Spleen (tissue), 11 donors: ENCODE measurements around the gene PDRG1. TPM values are rescaled to one million over a fixed set of nuclear protein-coding genes. Genes with fewer than 3 reads are reported as not detected.

Experiments used
- DNase-seq: peaks from one replicate; pipeline ENCODE4 v3.0.0-alpha.2; 2020
- H3K27ac ChIP-seq, 8 donors: fragments of 200-600 bp; sonication (generic) in 7 of 8; 1 replicate in 4 of 8; 2 replicates in 4 of 8; pipeline versions ENCODE4 v1.5.0 to v1.8.0; 2016 to 2021; ENCODE audit warnings: inconsistent platforms in 4 of 8, mild to moderate bottlenecking in 4 of 8, moderate library complexity in 1 of 8
- H3K27me3 ChIP-seq, 7 donors: fragments of 200-600 bp; sonication (generic) in 6 of 7; replicated peaks in 1 of 7; 1 replicate in 4 of 7; 2 replicates in 3 of 7; pipeline versions ENCODE4 v1.5.0 to v1.8.0; 2016 to 2021; ENCODE audit warnings: inconsistent platforms in 3 of 7, mild to moderate bottlenecking in 1 of 7
- H3K36me3 ChIP-seq, 6 donors: fragments of 200-600 bp; sonication (generic) in 5 of 6; 1 replicate in 4 of 6; 2 replicates in 2 of 6; pipeline versions ENCODE4 v1.5.0 to v1.8.0; 2016 to 2021; ENCODE audit warnings: inconsistent platforms in 2 of 6
- H3K4me1 ChIP-seq, 6 donors: fragments of 200-600 bp; sonication (generic) in 5 of 6; 1 replicate in 3 of 6; 2 replicates in 3 of 6; pipeline versions ENCODE4 v1.5.0 to v1.8.0; 2016 to 2021; ENCODE audit warnings: inconsistent platforms in 3 of 6
- H3K4me3 ChIP-seq, 8 donors: fragments of 200-600 bp; sonication (generic) in 7 of 8; 1 replicate in 4 of 8; 2 replicates in 4 of 8; pipeline versions ENCODE4 v1.5.0 to v1.8.0; 2016 to 2021; ENCODE audit warnings: inconsistent platforms in 4 of 8, mild to moderate bottlenecking in 4 of 8, moderate library complexity in 2 of 8
- H3K9me3 ChIP-seq, 8 donors: fragments of 200-600 bp; sonication (generic) in 7 of 8; 1 replicate in 4 of 8; 2 replicates in 4 of 8; pipeline versions ENCODE4 v1.5.0 to v1.8.0; 2016 to 2021; ENCODE audit warnings: inconsistent platforms in 4 of 8
- CTCF ChIP-seq, 11 experiments: fragments of 200-600 bp in 7 of 11; fragments of 450-650 bp in 4 of 11; sonication (generic) in 4 of 11; IDR thresholded peaks in 8 of 11; conservative IDR thresholded peaks in 3 of 11; 1 replicate in 7 of 11; 2 replicates in 4 of 11; pipeline versions ENCODE4 v1.4.0 to v1.8.0; 2016 to 2021; ENCODE audit warnings: antibody characterized with exemption in 11 of 11, inconsistent platforms in 4 of 11, mild to moderate bottlenecking in 1 of 11
- POLR2A ChIP-seq, 3 donors: fragments of 450-650 bp; IDR thresholded peaks; one replicate each; pipeline ENCODE4 v1.5.1; 2017; ENCODE audit warnings: antibody characterized with exemption in 3 of 3, mild to moderate bottlenecking in 1 of 3
- POLR2AphosphoS5 ChIP-seq, 3 donors: sonication (generic); formaldehyde crosslinking; IDR thresholded peaks; one replicate each; pipeline ENCODE4 v1.5.1; 2017; ENCODE audit warnings: antibody characterized with exemption in 3 of 3
- WGBS, 5 donors: extraction: QIAGEN DNeasy Blood & Tissue Kit in 3 of 5; methylation state at CpG; one replicate each; pipeline versions ENCODE4 v1.1.5 to v1.1.7; 2013 to 2018; 5-methylcytosine and 5-hydroxymethylcytosine counted together
- intact Hi-C: fragments of 100-400 bp; cut with DNase I; formaldehyde crosslinking; loops from one replicate; pipeline ENCODE4 v1.15.0; 2023; ENCODE audit warnings: low total_unique reads
- polyA plus RNA-seq, 3 donors: library from polyadenylated mRNA; stranded (reverse); fragments of 200-250 nt; gene quantifications; one replicate each; pipeline ENCODE4 v1.2.1, GENCODE V29; 2013
- total RNA-seq, 7 donors: library from RNA; depleted of rRNA in 3 of 7; stranded (reverse); fragments of >200 nt in 3 of 7; fragmentation: NEBNext Ultra II Directional in 4 of 7; extraction: Animal tissue kit (Norgen Biotek cat#: 25700) in 4 of 7; gene quantifications; one replicate each; pipeline versions ENCODE4 v1.1.0 to v1.2.1, GENCODE V29; 2016 to 2021
- donor health status: healthy with polysubstance abuse.
- donor health status: DM: no; HTN: no; CAD: no; lungs with moderate emphysema.
- donor health status: DM: no; HTN: no; CAD: no.
- donor health status: Bipolar disorder and iron deficiency.
- donor health status: healthy.
- donor health status: DM: no; HTN: no; CAD: no.
- donor health status: DM: yes; HTN: yes; CAD: no.

The PDRG1 gene
- total and polyA plus RNA-seq, 10 donors = 8.2 to 21.1 (median 11.2) TPM

GRCh38 chr20:31913431-31914157 is 38.3 kb downstream of the PDRG1 start:
- intact Hi-C loops = no loop called here
- H3K36me3 ChIP-seq = no peaks in the 10 kb centered on the region
- DNase-seq = no peak
- no peak overlapping the region for H3K4me3 ChIP-seq
- H3K27ac ChIP-seq = no peak overlapping the region
- no peaks in the 10 kb centered on the region for H3K9me3 ChIP-seq
- no peaks in the 10 kb centered on the region for H3K27me3 ChIP-seq
- 82 to 92% (median 86%) methylated on average over 12 to 15 of the region's 15 CpGs for WGBS, 5 donors
- peaks cover 0 to 3% (median 0%) of the 10 kb centered on the region in 6 donors for H3K4me1 ChIP-seq
- TF ChIP-seq POLR2AphosphoS5 (IDR thresholded peaks at IDR 0.05) (no peak), POLR2A (IDR thresholded peaks at IDR 0.05) (no peak)

GRCh38 chr20:31910071-31910803 is 41.6 kb downstream of the PDRG1 start:
- no peak overlapping the region for H3K27ac ChIP-seq
- no peaks in the 10 kb centered on the region for H3K9me3 ChIP-seq
- no peaks in the 10 kb centered on the region for H3K27me3 ChIP-seq
- no peak for DNase-seq
- intact Hi-C loops = no loop called here
- 79 to 91% (median 88%) methylated on average over 4 of the region's 4 CpGs for WGBS, 5 donors
- H3K36me3 ChIP-seq = no peaks in the 10 kb centered on the region
- no peak overlapping the region for H3K4me3 ChIP-seq
- no peaks in the 10 kb centered on the region for H3K4me1 ChIP-seq
- no peak for TF ChIP-seq POLR2A (IDR thresholded peaks at IDR 0.05)
- TF ChIP-seq CTCF (IDR thresholded peaks at IDR 0.05 in 8 of 11, conservative IDR thresholded peaks at IDR 0.05 in 3 of 11) = no peak
- TF ChIP-seq POLR2AphosphoS5 (IDR thresholded peaks at IDR 0.05) = no peak

GRCh38 chr20:31909253-31910070 is 42.4 kb downstream of the PDRG1 start:
- no peaks in the 10 kb centered on the region for H3K36me3 ChIP-seq
- TF ChIP-seq CTCF (IDR thresholded peaks at IDR 0.05 in 8 of 11, conservative IDR thresholded peaks at IDR 0.05 in 3 of 11) = no peak
- no peak for TF ChIP-seq POLR2A (IDR thresholded peaks at IDR 0.05)
- TF ChIP-seq POLR2AphosphoS5 (IDR thresholded peaks at IDR 0.05) = no peak
- H3K27me3 ChIP-seq = no peaks in the 10 kb centered on the region
- no peak for DNase-seq
- no peak overlapping the region for H3K27ac ChIP-seq
- H3K9me3 ChIP-seq = no peaks in the 10 kb centered on the region
- WGBS, 5 donors = 90 to 94% (median 91%) methylated on average over 17 of the region's 17 CpGs
- intact Hi-C loops = no loop called here
- no peak overlapping the region for H3K4me3 ChIP-seq
- no peaks in the 10 kb centered on the region for H3K4me1 ChIP-seq

GRCh38 chr20:31908424-31908823 is 43.4 kb downstream of the PDRG1 start:
- 87 to 94% (median 90%) methylated on average over 8 to 11 of the region's 11 CpGs for WGBS, 5 donors

More at GRCh38 chr20:31908424-31908823, 43.4 kb downstream of the PDRG1 start:
- Histone ChIP-seq H3K36me3 (no peaks in the 10 kb centered on the region), H3K9me3 (no peaks in the 10 kb centered on the region), H3K4me3 (no peak overlapping the region), H3K27me3 (no peaks in the 10 kb centered on the region), H3K27ac (no peak overlapping the region), H3K4me1 (no peaks in the 10 kb centered on the region)
- DNase-seq = no peak
- TF ChIP-seq POLR2A (IDR thresholded peaks at IDR 0.05) (no peak), CTCF (IDR thresholded peaks at IDR 0.05 in 8 of 11, conservative IDR thresholded peaks at IDR 0.05 in 3 of 11) (no peak), POLR2AphosphoS5 (IDR thresholded peaks at IDR 0.05) (no peak)
- intact Hi-C loops = no loop called here
